Metanephros (tissue), 2 donors: Measurements from ENCODE around the gene PRAMEF8. TPM values are rescaled to one million over a fixed set of nuclear protein-coding genes. Genes with fewer than 3 reads are reported as not detected.

ENCODE experiments used
- small RNA-seq: library from RNA; depleted of rRNA; stranded (forward); fragments of <200 nt; gene quantifications from one replicate; pipeline ENCODE3, GENCODE V24; 2014; ENCODE audit warnings: low replicate concordance
- total RNA-seq: library from RNA; depleted of rRNA; stranded (reverse); fragments of >200 nt; gene quantifications from one replicate; pipeline ENCODE4 v1.2.3, GENCODE V29; 2014

The PRAMEF8 gene
- not detected for total RNA-seq

GRCh38 chr1:13285037-13285436 lies at the start of gene PRAMEF8:
PRAMEF8 (minus strand) TSS chr1:13285137; CDS start chr1:13284091, 1,046 bp downstream.

DNA sequence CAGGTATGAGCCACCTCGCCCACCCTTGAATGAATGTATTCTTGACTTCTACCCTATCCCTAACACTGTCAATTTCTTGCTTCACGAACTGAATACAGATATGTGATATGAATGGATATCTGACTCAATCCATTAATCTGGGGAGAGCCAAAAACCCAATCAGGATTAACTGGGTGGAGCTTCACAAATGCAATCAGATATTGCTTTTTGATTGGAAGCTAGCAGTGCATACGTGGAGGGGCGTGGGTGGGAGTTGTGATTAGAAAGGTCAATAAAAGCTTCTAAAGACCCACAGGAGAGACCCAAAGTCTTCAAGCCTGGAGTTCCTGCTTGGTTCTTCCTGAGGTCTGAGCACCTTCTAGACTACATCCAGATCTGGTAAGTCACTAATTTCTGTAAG lies 30.3 kb upstream of the PRAMEF8 start, which contains the start of gene PRAMEF15:
PRAMEF15 (plus strand) TSS at position 301 of the 400 bp plus-strand sequence. CDS start 2,827 bp downstream, outside the sequence.

GRCh38 chr1:13303239-13303638 lies 18.3 kb upstream of the PRAMEF8 start, which contains the start of gene PRAMEF33:
PRAMEF33 (plus strand) TSS chr1:13303539; CDS start chr1:13305955, 2,416 bp downstream.

GRCh38 chr1:13253898-13254297 lies 31.0 kb downstream of the PRAMEF8 start, which contains the start of gene PRAMEF5:
PRAMEF5 (plus strand) TSS chr1:13254198; CDS start chr1:13259269, 5,071 bp downstream.

Small RNAs within 50 kb of the gene (small RNA-seq; reads per million reads assigned to genes)
- not detected for gene RNU6-771P

Other genes with a start within 250 kb of the PRAMEF8 start
- gene PRAMEF27, start 228.6 kb downstream of the PRAMEF8 start, total RNA-seq = not detected
- not detected for gene HNRNPCL3, start 224.4 kb downstream of the PRAMEF8 start, total RNA-seq
- not detected for gene PRAMEF25, start 214.4 kb downstream of the PRAMEF8 start, total RNA-seq
- gene HNRNPCL2, start 168.3 kb downstream of the PRAMEF8 start, total RNA-seq = not detected
- gene PRAMEF26, start 129.1 kb downstream of the PRAMEF8 start, total RNA-seq = not detected
- not detected for gene HNRNPCL4, start 119.5 kb downstream of the PRAMEF8 start, total RNA-seq
- not detected for gene PRAMEF9, start 113.3 kb downstream of the PRAMEF8 start, total RNA-seq
- gene PRAMEF13, start 83.7 kb downstream of the PRAMEF8 start, total RNA-seq = not detected
- not detected for gene PRAMEF18, start 59.0 kb downstream of the PRAMEF8 start, total RNA-seq
- gene PRAMEF5, start 30.9 kb downstream of the PRAMEF8 start, total RNA-seq = not detected
- not detected for gene PRAMEF33, start 18.4 kb upstream of the PRAMEF8 start, total RNA-seq
- gene PRAMEF15, start 30.4 kb upstream of the PRAMEF8 start, total RNA-seq = not detected
- gene PRAMEF14, start 62.0 kb upstream of the PRAMEF8 start, total RNA-seq = not detected
- gene PRAMEF19, start 86.8 kb upstream of the PRAMEF8 start, total RNA-seq = not detected
- gene PRAMEF17, start 104.5 kb upstream of the PRAMEF8 start, total RNA-seq = not detected
- gene PRAMEF20, start 125.3 kb upstream of the PRAMEF8 start, total RNA-seq = not detected
- 7.4 TPM for gene LRRC38, start 228.9 kb upstream of the PRAMEF8 start, total RNA-seq